SU-DHL-6 (cell line): ENCODE data around the gene SLX4.

ENCODE experiments used
- H2AFZ ChIP-seq: fragments of 200-600 bp; sonication (generic); 2 replicates; pipeline ENCODE4 v1.6.1; 2014; ENCODE audit warnings: low read depth, mild to moderate bottlenecking, moderate library complexity, mixed read lengths, antibody characterized with exemption, low read length; ENCODE audit not compliant: severe bottlenecking
- H3F3A ChIP-seq: fragments of 200-600 bp; shearing (Covaris generic); 2 replicates; pipeline ENCODE4 v1.6.0; 2016; ENCODE audit warnings: antibody characterized with exemption, mild to moderate bottlenecking; ENCODE audit not compliant: insufficient read depth
- H3K27ac ChIP-seq: fragments of 200-600 bp; sonication (generic); 2 replicates; pipeline ENCODE4 v1.5.1; 2016; ENCODE audit warnings: low read depth, mild to moderate bottlenecking, low read length, moderate library complexity, mixed read lengths
- H3K27me3 ChIP-seq: fragments of 200-600 bp; sonication (generic), shearing (Covaris generic); 2 replicates; pipeline ENCODE4 v1.6.0; 2014; ENCODE audit warnings: mild to moderate bottlenecking, low read length
- H3K36me3 ChIP-seq: fragments of 200-600 bp; sonication (generic); 2 replicates; pipeline ENCODE4 v1.6.1; 2014; ENCODE audit warnings: mild to moderate bottlenecking, low read length, mixed read lengths
- H3K4me2 ChIP-seq: fragments of 300-600, 200-600 bp; shearing (Covaris generic), sonication (generic); 2 replicates; pipeline ENCODE4 v1.6.0; 2014; ENCODE audit warnings: low read length, low read depth, mild to moderate bottlenecking; ENCODE audit not compliant: poor library complexity, severe bottlenecking
- H3K4me3 ChIP-seq: fragments of 200-600 bp; sonication (generic); 2 replicates; pipeline ENCODE4 v1.5.1; 2014; ENCODE audit warnings: antibody characterized with exemption, low read length, mild to moderate bottlenecking, mixed read lengths; ENCODE audit not compliant: insufficient read depth, poor library complexity, severe bottlenecking
- H3K79me2 ChIP-seq: fragments of 200-600 bp; sonication (generic); 2 replicates; pipeline ENCODE4 v1.6.1; 2014; ENCODE audit warnings: mild to moderate bottlenecking, low read length, moderate library complexity; ENCODE audit not compliant: insufficient read depth
- H3K9ac ChIP-seq: fragments of 200-600 bp; sonication (generic); 2 replicates; pipeline ENCODE4 v1.7.0; 2014; ENCODE audit warnings: mild to moderate bottlenecking, low read length
- H3K9me2 ChIP-seq: fragments of 200-600 bp; sonication (generic); replicated peaks from 2 replicates; pipeline ENCODE4 v1.6.1; 2014; ENCODE audit warnings: low read length; ENCODE audit not compliant: insufficient read depth
- H3K9me3 ChIP-seq: fragments of 200-600 bp; sonication (generic); 2 replicates; pipeline ENCODE4 v1.6.1; 2014; ENCODE audit warnings: low read length, mixed read lengths; ENCODE audit not compliant: insufficient read depth
- H4K20me1 ChIP-seq: fragments of 200-600 bp; sonication (generic); 2 replicates; pipeline ENCODE4 v1.6.1; 2014; ENCODE audit warnings: low read depth, mild to moderate bottlenecking, antibody characterized with exemption, low read length, moderate library complexity, mixed read lengths
- EZH2phosphoT487 ChIP-seq: fragments of 200-600 bp; sonication (generic), shearing (Covaris generic); conservative IDR thresholded peaks from 2 replicates; pipeline ENCODE4 v1.6.1; 2018; ENCODE audit warnings: mild to moderate bottlenecking, antibody characterized with exemption, low read length, moderate library complexity, mixed read lengths
- TF ChIP-seq, protein P1 (sequence below): fragments of 200-600 bp; sonication (generic); IDR thresholded peaks from one replicate; pipeline ENCODE4 v1.5.1; 2017; ENCODE audit warnings: antibody characterized with exemption, mild to moderate bottlenecking, low read length, moderate library complexity; ENCODE audit not compliant: insufficient read depth, poor library complexity, severe bottlenecking

The SLX4 gene

DNA sequence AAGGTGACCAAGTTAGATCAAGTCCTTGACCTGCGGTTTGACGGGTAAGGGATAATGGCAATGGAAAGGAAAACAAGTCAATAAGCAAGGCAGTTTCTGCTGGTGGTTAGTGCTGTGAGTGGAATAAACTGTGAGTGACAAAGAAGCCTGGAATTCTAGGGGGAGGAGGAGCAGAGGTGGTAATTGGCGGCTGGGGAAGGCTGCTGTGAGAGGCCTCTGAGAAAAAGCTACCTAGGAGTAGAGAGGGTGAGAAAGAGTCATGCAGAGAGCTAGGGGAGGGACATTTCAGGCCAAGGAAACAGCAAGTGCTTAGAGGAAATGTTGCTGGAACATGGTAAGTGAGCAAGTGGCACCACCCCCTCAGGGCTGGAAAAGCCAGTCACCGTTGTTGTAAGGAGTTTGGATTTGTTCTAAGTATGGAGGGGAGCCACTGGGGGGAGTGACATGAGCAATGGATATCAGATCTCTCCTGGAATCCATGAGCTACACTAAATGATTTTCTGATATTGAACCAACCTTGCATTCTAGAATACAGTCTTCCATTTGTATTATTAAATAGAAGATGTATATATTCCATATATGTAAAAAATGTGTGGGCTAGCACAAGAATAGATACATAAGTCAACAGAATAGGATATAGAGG, 40.9 kb downstream of the SLX4 start:
- H4K20me1 ChIP-seq: no peaks in the 10 kb centered on the region
- no peak overlapping the region for H3K4me2 ChIP-seq
- H3K9ac ChIP-seq: no peak overlapping the region
- no peak overlapping the region for H3K27ac ChIP-seq
- no peak for TF ChIP-seq EZH2phosphoT487
- TF ChIP-seq, protein P1, sequence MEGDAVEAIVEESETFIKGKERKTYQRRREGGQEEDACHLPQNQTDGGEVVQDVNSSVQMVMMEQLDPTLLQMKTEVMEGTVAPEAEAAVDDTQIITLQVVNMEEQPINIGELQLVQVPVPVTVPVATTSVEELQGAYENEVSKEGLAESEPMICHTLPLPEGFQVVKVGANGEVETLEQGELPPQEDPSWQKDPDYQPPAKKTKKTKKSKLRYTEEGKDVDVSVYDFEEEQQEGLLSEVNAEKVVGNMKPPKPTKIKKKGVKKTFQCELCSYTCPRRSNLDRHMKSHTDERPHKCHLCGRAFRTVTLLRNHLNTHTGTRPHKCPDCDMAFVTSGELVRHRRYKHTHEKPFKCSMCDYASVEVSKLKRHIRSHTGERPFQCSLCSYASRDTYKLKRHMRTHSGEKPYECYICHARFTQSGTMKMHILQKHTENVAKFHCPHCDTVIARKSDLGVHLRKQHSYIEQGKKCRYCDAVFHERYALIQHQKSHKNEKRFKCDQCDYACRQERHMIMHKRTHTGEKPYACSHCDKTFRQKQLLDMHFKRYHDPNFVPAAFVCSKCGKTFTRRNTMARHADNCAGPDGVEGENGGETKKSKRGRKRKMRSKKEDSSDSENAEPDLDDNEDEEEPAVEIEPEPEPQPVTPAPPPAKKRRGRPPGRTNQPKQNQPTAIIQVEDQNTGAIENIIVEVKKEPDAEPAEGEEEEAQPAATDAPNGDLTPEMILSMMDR: no peak
- H3K4me3 ChIP-seq: no peak overlapping the region
- H3F3A ChIP-seq: peaks cover 4% of the 10 kb centered on the region; the same call in 1 of the 2 replicates
- H3K27me3 ChIP-seq: no peaks in the 10 kb centered on the region
- no peaks in the 10 kb centered on the region for H3K9me2 ChIP-seq
- H3K9me3 ChIP-seq: no peaks in the 10 kb centered on the region
- H3K79me2 ChIP-seq: peaks cover 84% of the 10 kb centered on the region
- H2AFZ ChIP-seq: no peak overlapping the region
- peaks cover 20% of the 10 kb centered on the region for H3K36me3 ChIP-seq

DNA sequence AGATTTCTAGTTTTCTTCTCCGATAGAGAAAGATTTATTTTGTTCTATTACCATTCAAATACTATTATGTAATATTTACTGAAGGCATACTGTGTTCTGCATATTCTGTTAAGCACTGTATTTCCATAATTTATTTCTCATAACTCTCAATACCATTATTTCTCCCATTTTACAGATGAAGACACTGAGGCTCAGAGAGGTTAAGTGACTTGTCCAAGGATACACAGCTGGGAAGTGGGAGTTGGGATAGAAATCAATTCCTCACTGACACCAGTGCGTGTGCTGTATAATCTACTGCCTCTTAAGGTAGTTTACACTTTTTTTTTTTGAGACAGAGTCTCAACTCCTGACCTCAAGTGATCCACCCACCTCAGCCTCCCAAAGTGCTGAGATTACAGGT, 41.6 kb downstream of the SLX4 start:
- Histone ChIP-seq H3K4me3 (no peak overlapping the region), H3K79me2 (peaks cover 78% of the 10 kb centered on the region), H3K9ac (no peak overlapping the region), H3K27me3 (no peaks in the 10 kb centered on the region), H3K9me2 (no peaks in the 10 kb centered on the region), H3K27ac (no peak overlapping the region), H3K4me2 (no peak overlapping the region), H3K9me3 (no peaks in the 10 kb centered on the region), H3K36me3 (peaks cover 20% of the 10 kb centered on the region), H3F3A (peaks cover 2% of the 10 kb centered on the region; the same call in 1 of the 2 replicates), H2AFZ (no peak overlapping the region), H4K20me1 (no peaks in the 10 kb centered on the region)
- TF ChIP-seq EZH2phosphoT487: no peak
- TF ChIP-seq, protein P1: no peak

DNA sequence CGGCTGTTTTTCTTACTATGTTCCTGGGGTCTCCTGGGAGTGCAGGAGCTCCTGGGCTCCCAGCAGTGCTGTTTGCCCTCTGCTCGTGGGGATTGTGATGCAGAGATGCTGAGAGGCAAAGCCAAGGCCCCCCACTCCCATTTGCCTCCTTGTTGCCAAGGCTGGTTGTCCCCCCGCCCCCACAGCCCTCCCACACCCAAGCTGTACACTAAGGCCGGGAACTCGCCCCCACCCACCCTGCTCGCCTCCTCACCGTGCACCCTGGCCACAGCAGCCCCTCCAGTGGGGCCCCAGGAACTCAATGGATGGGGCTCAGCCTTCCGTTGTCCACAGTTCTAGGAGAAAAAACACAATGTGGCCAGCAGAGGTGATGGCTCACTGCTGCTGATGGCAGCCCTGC, 44.4 kb downstream of the SLX4 start:
- Histone ChIP-seq H3K4me3 (no peak overlapping the region), H3K9me3 (no peaks in the 10 kb centered on the region), H3K9me2 (no peaks in the 10 kb centered on the region), H3K27ac (no peak overlapping the region), H3F3A (no peaks in the 10 kb centered on the region; the same call in 1 of the 2 replicates), H2AFZ (no peak overlapping the region), H3K9ac (no peak overlapping the region), H3K36me3 (peaks cover 14% of the 10 kb centered on the region), H4K20me1 (no peaks in the 10 kb centered on the region), H3K79me2 (peaks cover 50% of the 10 kb centered on the region), H3K27me3 (no peaks in the 10 kb centered on the region), H3K4me2 (no peak overlapping the region)
- TF ChIP-seq, protein P1: no peak
- TF ChIP-seq EZH2phosphoT487: no peak
